WTC11 (cell line): ENCODE data around the gene SLC25A11. TPM values are rescaled to one million over a fixed set of nuclear protein-coding genes. Genes with fewer than 3 reads are reported as not detected.

Source experiments
- ATAC-seq: fragments of 200-7000 bp; cut with Tn5 transposase; 2 replicates; pipeline ENCODE4 v1.10.0; 2021; ENCODE audit warnings: mild to moderate bottlenecking, moderate library complexity
- CTCF ChIA-PET: fragments of 300-600 bp; sonication (Branson Sonifier 250); formaldehyde crosslinking; loops from one replicate; lab custom pipeline; 2021; ENCODE audit warnings: antibody characterized with exemption; lab: Charles Lee
- POLR2A ChIA-PET: fragments of 350-600 bp; sonication (Branson Sonifier 250); formaldehyde crosslinking; loops from one replicate; lab custom pipeline; 2021; ENCODE audit warnings: antibody characterized with exemption; lab: Charles Lee
- DNase-seq: peaks from one replicate; pipeline ENCODE4 v3.0.0; 2021; ENCODE audit warnings: low spot score
- H3K27ac Mint-ChIP-seq: 2 replicates; pipeline ENCODE4 v1.8.0; 2021; ENCODE audit warnings: mixed read lengths
- H3K27me3 Mint-ChIP-seq: 2 replicates; pipeline ENCODE4 v1.8.0; 2021; ENCODE audit warnings: low read depth, mild to moderate bottlenecking, moderate library complexity, mixed read lengths
- H3K36me3 Mint-ChIP-seq: 2 replicates; pipeline ENCODE4 v1.8.0; 2021; ENCODE audit warnings: mixed read lengths
- H3K4me1 Mint-ChIP-seq: 2 replicates; pipeline ENCODE4 v1.8.0; 2022; ENCODE audit warnings: mixed read lengths
- H3K4me3 Mint-ChIP-seq: 2 replicates; pipeline ENCODE4 v1.8.0; 2021; ENCODE audit warnings: mild to moderate bottlenecking, moderate library complexity, mixed read lengths
- H3K9me3 Mint-ChIP-seq: 2 replicates; pipeline ENCODE4 v1.8.0; 2021; ENCODE audit warnings: mixed read lengths
- ATF1 ChIP-seq: sonication (generic); formaldehyde crosslinking; IDR thresholded peaks from 2 replicates; pipeline ENCODE4 v1.8.1; 2023; ENCODE audit warnings: mild to moderate bottlenecking, moderate library complexity, missing genetic modification reagents
- CREB1 ChIP-seq: sonication (generic); formaldehyde crosslinking; IDR thresholded peaks from 2 replicates; pipeline ENCODE4 v1.8.0; 2023; ENCODE audit warnings: mild to moderate bottlenecking, missing genetic modification reagents
- ELF4 ChIP-seq: sonication (generic); formaldehyde crosslinking; IDR thresholded peaks from 2 replicates; pipeline ENCODE4 v1.8.1; 2022; ENCODE audit warnings: low read depth, mild to moderate bottlenecking, moderate library complexity, missing genetic modification reagents
- SMAD3 ChIP-seq: sonication (generic); formaldehyde crosslinking; IDR thresholded peaks from 2 replicates; pipeline ENCODE4 v1.8.0; 2022; ENCODE audit warnings: missing genetic modification reagents, mild to moderate bottlenecking, borderline replicate concordance
- SP1 ChIP-seq: sonication (generic); formaldehyde crosslinking; conservative IDR thresholded peaks from 2 replicates; pipeline ENCODE4 v1.8.1; 2022; ENCODE audit warnings: missing genetic modification reagents
- TEAD1 ChIP-seq: sonication (generic); formaldehyde crosslinking; IDR thresholded peaks from 2 replicates; pipeline ENCODE4 v1.8.0; 2022; ENCODE audit warnings: mild to moderate bottlenecking, missing genetic modification reagents
- ZNF416 ChIP-seq: fragments of 250-450 bp; sonication (Bioruptor Pico); IDR thresholded peaks from 2 replicates; pipeline ENCODE4 v1.9.0; 2021; ENCODE audit warnings: mild to moderate bottlenecking, inconsistent platforms
- ZNF423 ChIP-seq: fragments of 250-450 bp; sonication (Bioruptor Pico); IDR thresholded peaks from 2 replicates; pipeline ENCODE4 v2.1.2; 2022; ENCODE audit warnings: mild to moderate bottlenecking, moderate library complexity
- total RNA-seq: library from RNA; stranded (reverse); gene quantifications from 3 replicates; pipeline ENCODE4 v1.2.3, GENCODE V29; 2021
- TF ChIP-seq, protein P1 (sequence below): sonication (generic); formaldehyde crosslinking; IDR thresholded peaks from 2 replicates; pipeline ENCODE4 v1.8.1; 2022; ENCODE audit warnings: low read depth, missing genetic modification reagents, borderline replicate concordance
- TF ChIP-seq, protein P2 (sequence below): fragments of 250-450 bp; sonication (Bioruptor Pico); IDR thresholded peaks from 2 replicates; pipeline ENCODE4 v2.1.2; 2022; ENCODE audit warnings: mild to moderate bottlenecking, moderate library complexity
- TF ChIP-seq, protein P3 (sequence below): sonication (generic); formaldehyde crosslinking; IDR thresholded peaks from 2 replicates; pipeline ENCODE4 v1.8.0; 2022; ENCODE audit warnings: mild to moderate bottlenecking, missing genetic modification reagents
- TF ChIP-seq, protein P4 (sequence below): sonication (generic); formaldehyde crosslinking; IDR thresholded peaks from 2 replicates; pipeline ENCODE4 v1.8.1; 2022; ENCODE audit warnings: missing genetic modification reagents, borderline replicate concordance
- TF ChIP-seq, protein P5 (sequence below): sonication (generic); formaldehyde crosslinking; IDR thresholded peaks from 2 replicates; pipeline ENCODE4 v1.8.1; 2023; ENCODE audit warnings: mild to moderate bottlenecking, moderate library complexity, missing genetic modification reagents
- TF ChIP-seq, protein P6 (sequence below): sonication (generic); formaldehyde crosslinking; IDR thresholded peaks from 2 replicates; pipeline ENCODE4 v1.8.1; 2023; ENCODE audit warnings: mild to moderate bottlenecking, missing genetic modification reagents
- TF ChIP-seq, protein P7 (sequence below): sonication (generic); formaldehyde crosslinking; IDR thresholded peaks from 2 replicates; pipeline ENCODE4 v1.8.1; 2023; ENCODE audit warnings: mild to moderate bottlenecking, missing genetic modification reagents, moderate library complexity
- TF ChIP-seq, protein P8 (sequence below): fragments of 250-450 bp; sonication (Bioruptor Pico); IDR thresholded peaks from 2 replicates; pipeline ENCODE4 v1.9.0; 2021; ENCODE audit warnings: mild to moderate bottlenecking, borderline replicate concordance

The SLC25A11 gene
- total RNA-seq, 1 experiment from 2014 or later: 73.7 TPM

DNA sequence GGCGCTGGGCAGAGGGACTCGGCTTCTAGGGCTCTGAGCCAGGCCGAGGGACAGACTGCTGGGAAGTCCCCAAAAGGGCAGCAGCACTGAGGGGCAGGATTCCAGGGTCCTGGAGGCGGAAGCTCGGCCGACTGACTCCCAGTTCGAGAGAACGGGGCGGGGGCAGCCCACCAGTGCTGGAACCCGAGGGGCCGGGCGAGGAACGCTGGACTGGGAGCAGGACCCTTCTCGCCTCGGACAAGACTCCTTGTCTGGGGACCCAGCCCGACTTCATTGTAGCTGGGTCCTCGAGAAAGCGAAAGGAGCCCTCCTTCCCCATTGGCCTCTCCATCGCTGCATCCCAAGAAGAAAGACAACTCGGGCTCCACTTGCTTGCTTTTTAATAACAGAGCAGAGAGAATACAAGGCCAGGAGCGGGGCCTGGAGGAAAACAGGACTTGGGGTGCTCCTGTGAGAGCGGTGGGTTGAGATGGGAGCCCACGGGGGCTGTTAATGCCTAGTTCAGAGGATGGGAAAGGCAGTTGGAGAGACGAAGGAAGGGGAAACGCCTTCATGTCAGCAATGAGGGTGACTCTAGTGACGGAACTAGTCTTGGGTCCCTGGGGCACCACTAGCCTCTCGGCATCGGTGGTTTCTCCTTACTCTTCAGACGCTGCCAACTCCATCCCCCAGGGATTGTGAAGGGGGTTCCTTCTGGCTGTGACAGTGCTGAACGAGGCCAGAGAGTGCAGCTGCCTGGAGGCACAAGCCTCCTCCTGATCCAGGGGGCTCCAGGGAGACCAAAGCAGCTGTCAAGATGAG, 48.1 kb upstream of the SLC25A11 start:
- ATAC-seq (no peak), DNase-seq (no peak)
- Mint-ChIP-seq H3K4me1 (peaks cover 25% of the 10 kb centered on the region), H3K36me3 (no peaks in the 10 kb centered on the region), H3K9me3 (no peaks in the 10 kb centered on the region), H3K27me3 (peaks cover 45% of the 10 kb centered on the region), H3K4me3 (peak overlapping the region; percentile 77), H3K27ac (no peak overlapping the region)
- TF ChIP-seq, protein P1, sequence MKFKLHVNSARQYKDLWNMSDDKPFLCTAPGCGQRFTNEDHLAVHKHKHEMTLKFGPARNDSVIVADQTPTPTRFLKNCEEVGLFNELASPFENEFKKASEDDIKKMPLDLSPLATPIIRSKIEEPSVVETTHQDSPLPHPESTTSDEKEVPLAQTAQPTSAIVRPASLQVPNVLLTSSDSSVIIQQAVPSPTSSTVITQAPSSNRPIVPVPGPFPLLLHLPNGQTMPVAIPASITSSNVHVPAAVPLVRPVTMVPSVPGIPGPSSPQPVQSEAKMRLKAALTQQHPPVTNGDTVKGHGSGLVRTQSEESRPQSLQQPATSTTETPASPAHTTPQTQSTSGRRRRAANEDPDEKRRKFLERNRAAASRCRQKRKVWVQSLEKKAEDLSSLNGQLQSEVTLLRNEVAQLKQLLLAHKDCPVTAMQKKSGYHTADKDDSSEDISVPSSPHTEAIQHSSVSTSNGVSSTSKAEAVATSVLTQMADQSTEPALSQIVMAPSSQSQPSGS (CRISPR knock-in tag): no peak
- TF ChIP-seq ZNF416 (CRISPR knock-in tag) (no peak), CREB1 (CRISPR knock-in tag) (no peak), SMAD3 (CRISPR knock-in tag) (no peak), ATF1 (CRISPR knock-in tag) (no peak)
- TF ChIP-seq, protein P2, sequence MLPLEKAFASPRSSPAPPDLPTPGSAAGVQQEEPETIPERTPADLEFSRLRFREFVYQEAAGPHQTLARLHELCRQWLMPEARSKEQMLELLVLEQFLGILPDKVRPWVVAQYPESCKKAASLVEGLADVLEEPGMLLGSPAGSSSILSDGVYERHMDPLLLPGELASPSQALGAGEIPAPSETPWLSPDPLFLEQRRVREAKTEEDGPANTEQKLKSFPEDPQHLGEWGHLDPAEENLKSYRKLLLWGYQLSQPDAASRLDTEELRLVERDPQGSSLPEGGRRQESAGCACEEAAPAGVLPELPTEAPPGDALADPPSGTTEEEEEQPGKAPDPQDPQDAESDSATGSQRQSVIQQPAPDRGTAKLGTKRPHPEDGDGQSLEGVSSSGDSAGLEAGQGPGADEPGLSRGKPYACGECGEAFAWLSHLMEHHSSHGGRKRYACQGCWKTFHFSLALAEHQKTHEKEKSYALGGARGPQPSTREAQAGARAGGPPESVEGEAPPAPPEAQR (CRISPR knock-in tag): no peak
- TF ChIP-seq, protein P3, sequence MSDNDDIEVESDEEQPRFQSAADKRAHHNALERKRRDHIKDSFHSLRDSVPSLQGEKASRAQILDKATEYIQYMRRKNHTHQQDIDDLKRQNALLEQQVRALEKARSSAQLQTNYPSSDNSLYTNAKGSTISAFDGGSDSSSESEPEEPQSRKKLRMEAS: 0 out of 2 replicates have a peak, but pooled peaks have one; percentile 11
- TF ChIP-seq, protein P4, sequence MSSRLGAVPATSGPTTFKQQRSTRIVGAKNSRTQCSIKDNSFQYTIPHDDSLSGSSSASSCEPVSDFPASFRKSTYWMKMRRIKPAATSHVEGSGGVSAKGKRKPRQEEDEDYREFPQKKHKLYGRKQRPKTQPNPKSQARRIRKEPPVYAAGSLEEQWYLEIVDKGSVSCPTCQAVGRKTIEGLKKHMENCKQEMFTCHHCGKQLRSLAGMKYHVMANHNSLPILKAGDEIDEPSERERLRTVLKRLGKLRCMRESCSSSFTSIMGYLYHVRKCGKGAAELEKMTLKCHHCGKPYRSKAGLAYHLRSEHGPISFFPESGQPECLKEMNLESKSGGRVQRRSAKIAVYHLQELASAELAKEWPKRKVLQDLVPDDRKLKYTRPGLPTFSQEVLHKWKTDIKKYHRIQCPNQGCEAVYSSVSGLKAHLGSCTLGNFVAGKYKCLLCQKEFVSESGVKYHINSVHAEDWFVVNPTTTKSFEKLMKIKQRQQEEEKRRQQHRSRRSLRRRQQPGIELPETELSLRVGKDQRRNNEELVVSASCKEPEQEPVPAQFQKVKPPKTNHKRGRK (CRISPR knock-in tag): no peak
- CTCF ChIA-PET: interaction anchor here (0.9 to 4.0 kb wide), 14 partner anchors 10 to 83 kb away, joined by 3 to 27 read pairs (median 5); partner anchors contain the start of genes INCA1, KIF1C, RNF167 and SLC25A11
- POLR2A ChIA-PET: interaction anchor here (2.2 to 3.0 kb wide), 2 partner anchors 9 to 20 kb away, joined by 10 to 12 read pairs; partner anchors contain the start of genes INCA1, KIF1C and SPAG7

DNA sequence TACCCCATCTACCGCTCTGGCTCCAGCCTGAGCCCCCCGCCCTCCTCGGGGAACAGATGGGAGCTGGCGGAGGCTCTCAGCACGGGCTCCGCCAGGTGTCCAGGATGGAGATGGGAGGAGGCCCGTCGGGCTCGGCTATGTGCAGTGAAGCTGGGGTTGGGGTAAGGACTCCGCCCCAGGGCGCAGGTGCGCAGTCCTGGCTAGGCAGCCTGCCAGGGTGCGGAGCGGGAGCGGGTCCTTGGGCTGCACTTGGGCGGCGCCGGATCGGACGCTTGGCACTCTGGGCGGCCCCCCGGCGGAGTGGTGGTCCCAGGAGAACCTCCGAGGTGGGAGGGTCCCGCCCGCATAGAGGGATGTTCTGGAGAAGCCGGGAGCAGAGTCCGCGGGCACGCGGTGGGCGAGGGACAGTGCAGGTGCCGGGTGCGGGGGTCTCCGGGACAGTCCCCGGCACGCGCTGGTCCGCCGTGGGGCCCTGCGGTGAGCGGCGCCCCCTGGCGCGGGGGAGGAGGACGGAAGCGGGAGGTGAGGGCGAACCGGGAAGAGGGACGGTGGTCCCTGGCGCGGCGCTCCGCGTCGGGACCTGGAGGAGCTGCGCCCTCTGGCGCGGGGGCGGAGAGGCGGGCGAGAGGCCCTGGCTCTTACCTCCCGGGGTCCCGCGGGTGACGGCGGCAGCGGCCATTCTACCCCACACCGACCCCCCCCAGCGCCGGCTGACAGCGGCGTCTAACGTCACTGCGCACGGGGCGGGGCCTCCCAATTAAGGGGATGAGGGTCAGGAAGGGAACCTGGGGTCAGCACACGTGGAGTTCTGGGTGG, 47.3 kb upstream of the SLC25A11 start, which contains the start of gene CAMTA2:
CAMTA2 (minus strand) TSS at position 725 of the 816 bp plus-strand sequence. CDS start 1,453 bp downstream, outside the sequence.
- peaks cover 44% of the 10 kb centered on the region for H3K27me3 Mint-ChIP-seq
- TF ChIP-seq ELF4 (CRISPR knock-in tag) (no peak; the same call in 1 of the 2 replicates), SP1 (CRISPR knock-in tag) (peak; percentile 70; the same call in 1 of the 2 replicates), ZNF423 (peak; percentile 82), TEAD1 (peak; percentile 88; the same call in 1 of the 2 replicates)
- TF ChIP-seq, protein P5, sequence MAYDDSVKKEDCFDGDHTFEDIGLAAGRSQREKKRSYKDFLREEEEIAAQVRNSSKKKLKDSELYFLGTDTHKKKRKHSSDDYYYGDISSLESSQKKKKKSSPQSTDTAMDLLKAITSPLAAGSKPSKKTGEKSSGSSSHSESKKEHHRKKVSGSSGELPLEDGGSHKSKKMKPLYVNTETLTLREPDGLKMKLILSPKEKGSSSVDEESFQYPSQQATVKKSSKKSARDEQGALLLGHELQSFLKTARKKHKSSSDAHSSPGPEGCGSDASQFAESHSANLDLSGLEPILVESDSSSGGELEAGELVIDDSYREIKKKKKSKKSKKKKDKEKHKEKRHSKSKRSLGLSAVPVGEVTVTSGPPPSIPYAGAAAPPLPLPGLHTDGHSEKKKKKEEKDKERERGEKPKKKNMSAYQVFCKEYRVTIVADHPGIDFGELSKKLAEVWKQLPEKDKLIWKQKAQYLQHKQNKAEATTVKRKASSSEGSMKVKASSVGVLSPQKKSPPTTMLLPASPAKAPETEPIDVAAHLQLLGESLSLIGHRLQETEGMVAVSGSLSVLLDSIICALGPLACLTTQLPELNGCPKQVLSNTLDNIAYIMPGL (CRISPR knock-in tag): peak; percentile 97; the same call in 1 of the 2 replicates
- TF ChIP-seq, protein P6, sequence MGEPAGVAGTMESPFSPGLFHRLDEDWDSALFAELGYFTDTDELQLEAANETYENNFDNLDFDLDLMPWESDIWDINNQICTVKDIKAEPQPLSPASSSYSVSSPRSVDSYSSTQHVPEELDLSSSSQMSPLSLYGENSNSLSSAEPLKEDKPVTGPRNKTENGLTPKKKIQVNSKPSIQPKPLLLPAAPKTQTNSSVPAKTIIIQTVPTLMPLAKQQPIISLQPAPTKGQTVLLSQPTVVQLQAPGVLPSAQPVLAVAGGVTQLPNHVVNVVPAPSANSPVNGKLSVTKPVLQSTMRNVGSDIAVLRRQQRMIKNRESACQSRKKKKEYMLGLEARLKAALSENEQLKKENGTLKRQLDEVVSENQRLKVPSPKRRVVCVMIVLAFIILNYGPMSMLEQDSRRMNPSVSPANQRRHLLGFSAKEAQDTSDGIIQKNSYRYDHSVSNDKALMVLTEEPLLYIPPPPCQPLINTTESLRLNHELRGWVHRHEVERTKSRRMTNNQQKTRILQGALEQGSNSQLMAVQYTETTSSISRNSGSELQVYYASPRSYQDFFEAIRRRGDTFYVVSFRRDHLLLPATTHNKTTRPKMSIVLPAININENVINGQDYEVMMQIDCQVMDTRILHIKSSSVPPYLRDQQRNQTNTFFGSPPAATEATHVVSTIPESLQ (CRISPR knock-in tag): no peak
- TF ChIP-seq, protein P7, sequence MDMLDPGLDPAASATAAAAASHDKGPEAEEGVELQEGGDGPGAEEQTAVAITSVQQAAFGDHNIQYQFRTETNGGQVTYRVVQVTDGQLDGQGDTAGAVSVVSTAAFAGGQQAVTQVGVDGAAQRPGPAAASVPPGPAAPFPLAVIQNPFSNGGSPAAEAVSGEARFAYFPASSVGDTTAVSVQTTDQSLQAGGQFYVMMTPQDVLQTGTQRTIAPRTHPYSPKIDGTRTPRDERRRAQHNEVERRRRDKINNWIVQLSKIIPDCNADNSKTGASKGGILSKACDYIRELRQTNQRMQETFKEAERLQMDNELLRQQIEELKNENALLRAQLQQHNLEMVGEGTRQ (CRISPR knock-in tag): no peak
- TF ChIP-seq, protein P8, sequence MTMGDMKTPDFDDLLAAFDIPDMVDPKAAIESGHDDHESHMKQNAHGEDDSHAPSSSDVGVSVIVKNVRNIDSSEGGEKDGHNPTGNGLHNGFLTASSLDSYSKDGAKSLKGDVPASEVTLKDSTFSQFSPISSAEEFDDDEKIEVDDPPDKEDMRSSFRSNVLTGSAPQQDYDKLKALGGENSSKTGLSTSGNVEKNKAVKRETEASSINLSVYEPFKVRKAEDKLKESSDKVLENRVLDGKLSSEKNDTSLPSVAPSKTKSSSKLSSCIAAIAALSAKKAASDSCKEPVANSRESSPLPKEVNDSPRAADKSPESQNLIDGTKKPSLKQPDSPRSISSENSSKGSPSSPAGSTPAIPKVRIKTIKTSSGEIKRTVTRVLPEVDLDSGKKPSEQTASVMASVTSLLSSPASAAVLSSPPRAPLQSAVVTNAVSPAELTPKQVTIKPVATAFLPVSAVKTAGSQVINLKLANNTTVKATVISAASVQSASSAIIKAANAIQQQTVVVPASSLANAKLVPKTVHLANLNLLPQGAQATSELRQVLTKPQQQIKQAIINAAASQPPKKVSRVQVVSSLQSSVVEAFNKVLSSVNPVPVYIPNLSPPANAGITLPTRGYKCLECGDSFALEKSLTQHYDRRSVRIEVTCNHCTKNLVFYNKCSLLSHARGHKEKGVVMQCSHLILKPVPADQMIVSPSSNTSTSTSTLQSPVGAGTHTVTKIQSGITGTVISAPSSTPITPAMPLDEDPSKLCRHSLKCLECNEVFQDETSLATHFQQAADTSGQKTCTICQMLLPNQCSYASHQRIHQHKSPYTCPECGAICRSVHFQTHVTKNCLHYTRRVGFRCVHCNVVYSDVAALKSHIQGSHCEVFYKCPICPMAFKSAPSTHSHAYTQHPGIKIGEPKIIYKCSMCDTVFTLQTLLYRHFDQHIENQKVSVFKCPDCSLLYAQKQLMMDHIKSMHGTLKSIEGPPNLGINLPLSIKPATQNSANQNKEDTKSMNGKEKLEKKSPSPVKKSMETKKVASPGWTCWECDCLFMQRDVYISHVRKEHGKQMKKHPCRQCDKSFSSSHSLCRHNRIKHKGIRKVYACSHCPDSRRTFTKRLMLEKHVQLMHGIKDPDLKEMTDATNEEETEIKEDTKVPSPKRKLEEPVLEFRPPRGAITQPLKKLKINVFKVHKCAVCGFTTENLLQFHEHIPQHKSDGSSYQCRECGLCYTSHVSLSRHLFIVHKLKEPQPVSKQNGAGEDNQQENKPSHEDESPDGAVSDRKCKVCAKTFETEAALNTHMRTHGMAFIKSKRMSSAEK (CRISPR knock-in tag): no peak

More for the DNA sequence above, 47.3 kb upstream of the SLC25A11 start, which contains the start of gene CAMTA2:
- POLR2A ChIA-PET: interaction anchor here (0.6 to 3.0 kb wide), 5 partner anchors 10 to 35 kb away, joined by 3 to 12 read pairs (median 3); partner anchors contain the start of genes INCA1, KIF1C and SPAG7
- peak within 1 kb of the TSS; percentile 77 for H3K4me3 Mint-ChIP-seq
- peak; percentile 88 for DNase-seq
- peaks cover 25% of the 10 kb centered on the region for H3K4me1 Mint-ChIP-seq
- CTCF ChIA-PET: interaction anchor here (0.6 to 4.0 kb wide), 22 partner anchors 10 to 286 kb away, joined by 3 to 27 read pairs (median 4); partner anchors contain the start of genes INCA1, KIF1C, RNF167 and SLC25A11
- no peak within 1 kb of the TSS for H3K27ac Mint-ChIP-seq
- H3K36me3 Mint-ChIP-seq: no peaks in the 10 kb centered on the region
- ATAC-seq: peak; percentile 77
- H3K9me3 Mint-ChIP-seq: no peaks in the 10 kb centered on the region
